Cardiac muscle cell (in vitro differentiated cells and primary cell): ENCODE data around the gene ESD. TPM values are rescaled to one million over a fixed set of nuclear protein-coding genes. Genes with fewer than 3 reads are reported as not detected.
"Not testable (repeated sequence)": the region's sequence is repeated elsewhere in the genome, so short reads cannot be mapped to it uniquely, and the experiment has no call there.

ENCODE experiments used
- DNase-seq, 2 donors: peaks; one replicate each; pipeline versions ENCODE4 v3.0.0 to v3.0.0-alpha.2; 2010 to 2017; ENCODE audit warnings: low read depth in 1 of 2, low spot score in 1 of 2
- H3K27ac ChIP-seq: fragments of 200-600 bp; sonication (generic); 2 replicates; pipeline ENCODE4 v1.5.1; 2016
- H3K27me3 ChIP-seq: fragments of 200-600 bp; sonication (generic); 2 replicates; pipeline ENCODE4 v1.6.0; 2016; ENCODE audit warnings: control low read depth
- H3K36me3 ChIP-seq: fragments of 200-600 bp; sonication (generic); 2 replicates; pipeline ENCODE4 v1.5.1; 2016; ENCODE audit warnings: control low read depth
- H3K4me1 ChIP-seq: fragments of 200-600 bp; sonication (generic); 2 replicates; pipeline ENCODE4 v1.8.1; 2017; ENCODE audit warnings: low read depth, mild to moderate bottlenecking, mixed run types
- H3K4me3 ChIP-seq: fragments of 200-600 bp; sonication (generic); 2 replicates; pipeline ENCODE4 v1.5.1; 2016; ENCODE audit warnings: mild to moderate bottlenecking
- H3K9me3 ChIP-seq: fragments of 200-600 bp; sonication (generic); 2 replicates; pipeline ENCODE4 v1.5.1; 2017; ENCODE audit warnings: low read depth, mild to moderate bottlenecking, control low read depth
- polyA plus RNA-seq: library from polyadenylated mRNA; unstranded; fragments of >200 nt; fragmentation: Nextera tagmentation; extraction: Ambion mirVana; gene quantifications from 2 replicates; pipeline ENCODE4 v1.2.1, GENCODE V29; 2016
- total RNA-seq: library from RNA; depleted of rRNA; stranded (reverse); fragments of >200 nt; gene quantifications from 2 replicates; pipeline ENCODE4 v1.2.3, GENCODE V29; 2016
- TF ChIP-seq, protein P1 (sequence below): IDR thresholded peaks from 2 replicates; pipeline ENCODE4 v1.5.1; 2012; ENCODE audit warnings: low read depth, mild to moderate bottlenecking, low read length

ESD gene
- total and polyA plus RNA-seq, 2 experiments from 2014 or later: 83.2 to 167 TPM

- no peaks in the 10 kb centered on the region for H3K27me3 ChIP-seq
- H3K9me3 ChIP-seq: no peaks in the 10 kb centered on the region
- no peaks in the 10 kb centered on the region for H3K4me1 ChIP-seq
- no peaks in the 10 kb centered on the region for H3K36me3 ChIP-seq
- DNase-seq: peak in 1 of 2 donors; percentile 57
- H3K4me3 ChIP-seq: no peak overlapping the region
- H3K27ac ChIP-seq: no peak overlapping the region
- TF ChIP-seq, protein P1, sequence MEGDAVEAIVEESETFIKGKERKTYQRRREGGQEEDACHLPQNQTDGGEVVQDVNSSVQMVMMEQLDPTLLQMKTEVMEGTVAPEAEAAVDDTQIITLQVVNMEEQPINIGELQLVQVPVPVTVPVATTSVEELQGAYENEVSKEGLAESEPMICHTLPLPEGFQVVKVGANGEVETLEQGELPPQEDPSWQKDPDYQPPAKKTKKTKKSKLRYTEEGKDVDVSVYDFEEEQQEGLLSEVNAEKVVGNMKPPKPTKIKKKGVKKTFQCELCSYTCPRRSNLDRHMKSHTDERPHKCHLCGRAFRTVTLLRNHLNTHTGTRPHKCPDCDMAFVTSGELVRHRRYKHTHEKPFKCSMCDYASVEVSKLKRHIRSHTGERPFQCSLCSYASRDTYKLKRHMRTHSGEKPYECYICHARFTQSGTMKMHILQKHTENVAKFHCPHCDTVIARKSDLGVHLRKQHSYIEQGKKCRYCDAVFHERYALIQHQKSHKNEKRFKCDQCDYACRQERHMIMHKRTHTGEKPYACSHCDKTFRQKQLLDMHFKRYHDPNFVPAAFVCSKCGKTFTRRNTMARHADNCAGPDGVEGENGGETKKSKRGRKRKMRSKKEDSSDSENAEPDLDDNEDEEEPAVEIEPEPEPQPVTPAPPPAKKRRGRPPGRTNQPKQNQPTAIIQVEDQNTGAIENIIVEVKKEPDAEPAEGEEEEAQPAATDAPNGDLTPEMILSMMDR: no peak
These were observed 20.1 kb upstream of the ESD start for GRCh38 chr13:46817095-46817494.

- no peak for DNase-seq
- Histone ChIP-seq H3K27ac (no peak overlapping the region), H3K9me3 (no peaks in the 10 kb centered on the region), H3K36me3 (no peaks in the 10 kb centered on the region), H3K27me3 (no peaks in the 10 kb centered on the region), H3K4me1 (no peaks in the 10 kb centered on the region), H3K4me3 (no peak overlapping the region)
- TF ChIP-seq, protein P1: no peak
These were observed 19.4 kb upstream of the ESD start for GRCh38 chr13:46816371-46816770.

DNA sequence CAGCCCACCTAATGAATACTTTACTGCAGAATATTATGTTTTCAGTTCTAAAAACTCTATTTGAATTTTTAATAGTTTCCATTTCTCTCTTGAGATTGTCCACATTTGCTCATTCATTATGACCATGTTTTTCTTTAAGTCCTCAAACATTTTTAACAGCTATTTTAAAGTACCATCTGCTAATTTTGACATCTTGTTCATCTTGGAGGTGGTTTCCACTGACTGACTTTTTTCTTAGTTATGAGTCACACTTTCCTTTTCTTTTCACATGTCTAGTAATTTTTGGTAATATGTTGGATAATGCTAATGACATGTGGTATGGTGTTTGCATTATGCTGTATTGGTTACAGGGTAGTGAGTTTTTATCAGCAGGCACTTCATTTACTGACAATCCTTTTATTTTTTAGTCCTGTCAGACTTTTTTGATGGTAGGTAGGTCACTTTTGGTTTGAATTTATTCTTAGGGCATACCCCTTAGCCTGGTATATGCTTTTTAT is 15.4 kb upstream of the ESD start:
- TF ChIP-seq, protein P1: no peak
- H3K9me3 ChIP-seq: no peaks in the 10 kb centered on the region
- no peak overlapping the region for H3K27ac ChIP-seq
- no peaks in the 10 kb centered on the region for H3K4me1 ChIP-seq
- H3K4me3 ChIP-seq: no peak overlapping the region
- H3K36me3 ChIP-seq: no peaks in the 10 kb centered on the region
- no peaks in the 10 kb centered on the region for H3K27me3 ChIP-seq
- DNase-seq: no peak

DNA sequence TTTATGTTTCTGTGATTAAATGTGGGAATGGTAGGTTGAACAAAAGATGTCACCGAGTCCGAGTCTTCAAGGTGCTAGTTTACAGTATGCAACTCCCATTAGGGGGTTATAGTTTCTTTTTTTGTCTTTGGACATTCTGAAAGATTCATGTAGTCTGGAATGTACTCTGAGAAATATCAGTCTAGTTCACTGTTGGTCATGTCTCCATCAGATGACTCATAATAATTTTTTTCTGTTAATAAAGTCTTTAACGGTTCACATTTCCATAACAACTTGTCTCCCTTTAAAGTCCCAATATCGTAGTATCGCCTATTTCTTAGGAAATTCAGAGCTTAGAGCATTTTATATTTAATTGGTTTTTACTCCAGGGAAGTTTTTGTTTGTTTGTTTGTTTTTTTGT is 13.5 kb upstream of the ESD start:
- Histone ChIP-seq H3K4me3 (no peak overlapping the region), H3K27me3 (no peaks in the 10 kb centered on the region), H3K36me3 (no peaks in the 10 kb centered on the region), H3K9me3 (no peaks in the 10 kb centered on the region), H3K27ac (no peak overlapping the region), H3K4me1 (no peaks in the 10 kb centered on the region)
- TF ChIP-seq, protein P1: no peak
- no peak for DNase-seq

GRCh38 chr13:46804921-46805320 is 8.0 kb upstream of the ESD start:
- H3K27ac ChIP-seq, DNase-seq, H3K36me3 ChIP-seq, H3K4me1 ChIP-seq, H3K4me3 ChIP-seq, H3K27me3 ChIP-seq, H3K9me3 ChIP-seq: not testable (repeated sequence)

DNA sequence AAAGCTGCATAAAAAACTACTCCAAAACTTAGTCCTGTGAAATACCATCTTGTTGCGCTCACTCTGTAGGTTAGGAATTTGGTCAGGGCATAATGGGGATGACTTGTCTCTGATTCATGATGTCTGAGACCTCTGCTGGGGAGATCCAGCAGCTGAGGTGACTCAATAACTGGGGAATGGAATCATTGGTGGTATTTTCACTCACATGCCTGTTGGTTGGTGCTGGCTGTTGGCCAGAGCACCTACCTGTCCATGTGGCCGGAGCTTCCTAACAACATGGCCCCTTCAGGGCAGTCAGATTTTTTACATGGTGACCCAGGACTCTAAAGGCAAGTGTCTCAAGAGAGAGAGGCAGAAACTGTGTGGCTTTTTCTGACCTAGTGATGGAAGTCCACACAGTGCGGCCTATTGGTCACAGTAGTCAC is 7.4 kb upstream of the ESD start:
- TF ChIP-seq, protein P1: no peak
- H3K27me3 ChIP-seq: no peaks in the 10 kb centered on the region
- H3K4me1 ChIP-seq: no peaks in the 10 kb centered on the region
- no peaks in the 10 kb centered on the region for H3K9me3 ChIP-seq
- no peak overlapping the region for H3K27ac ChIP-seq
- DNase-seq: peak in 1 of 2 donors; percentile 72
- no peak overlapping the region for H3K4me3 ChIP-seq
- no peaks in the 10 kb centered on the region for H3K36me3 ChIP-seq
